Measurements from ENCODE around the gene LRP3.

The LRP3 gene

DNA sequence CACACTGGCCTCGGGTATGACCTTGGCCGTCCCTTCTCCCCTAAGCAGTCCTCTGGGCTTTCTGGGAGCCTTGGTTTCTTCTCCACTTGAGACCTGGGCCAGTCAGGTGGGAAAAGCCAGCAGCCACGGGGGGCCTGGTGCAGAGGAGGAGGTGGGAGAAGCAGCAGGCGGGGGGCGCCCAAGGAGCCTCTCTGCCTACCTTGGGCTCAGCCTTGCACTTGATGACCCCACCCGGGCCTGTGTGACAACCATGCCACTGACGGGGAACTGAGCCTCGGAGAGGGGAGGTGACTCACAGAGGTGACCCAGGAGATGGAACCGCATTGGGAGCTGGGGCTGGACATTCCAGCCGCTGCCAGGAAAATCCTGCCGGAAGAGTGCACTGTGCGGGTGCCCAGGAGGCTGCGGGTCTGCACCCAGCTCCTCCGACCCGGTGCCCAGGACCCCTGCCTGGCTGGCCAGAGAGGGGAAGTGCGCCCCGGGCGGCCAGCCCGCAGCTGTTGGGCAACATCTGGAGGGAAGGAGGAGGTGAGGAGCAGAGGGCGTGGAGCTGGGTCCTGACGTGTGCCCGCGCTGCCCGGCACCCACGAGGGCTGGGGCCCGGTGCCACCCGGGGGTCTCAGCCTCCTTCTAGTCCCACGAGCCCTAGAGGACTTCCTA lies 55.0 kb downstream of the LRP3 start:
- no peaks in the 10 kb centered on the region for H3K36me3 ChIP-seq (ENCODE audit: control insufficient read depth, insufficient read depth, low read length)
- H3K27ac ChIP-seq = no peak overlapping the region
- no peak overlapping the region for H3K4me3 ChIP-seq (ENCODE audit: low read depth, low read length)
- H3K4me1 ChIP-seq = peaks cover 8% of the 10 kb centered on the region
- no peaks in the 10 kb centered on the region for H3K27me3 ChIP-seq (ENCODE audit: control insufficient read depth, insufficient read depth, low read length)
- TF ChIP-seq, protein P1, sequence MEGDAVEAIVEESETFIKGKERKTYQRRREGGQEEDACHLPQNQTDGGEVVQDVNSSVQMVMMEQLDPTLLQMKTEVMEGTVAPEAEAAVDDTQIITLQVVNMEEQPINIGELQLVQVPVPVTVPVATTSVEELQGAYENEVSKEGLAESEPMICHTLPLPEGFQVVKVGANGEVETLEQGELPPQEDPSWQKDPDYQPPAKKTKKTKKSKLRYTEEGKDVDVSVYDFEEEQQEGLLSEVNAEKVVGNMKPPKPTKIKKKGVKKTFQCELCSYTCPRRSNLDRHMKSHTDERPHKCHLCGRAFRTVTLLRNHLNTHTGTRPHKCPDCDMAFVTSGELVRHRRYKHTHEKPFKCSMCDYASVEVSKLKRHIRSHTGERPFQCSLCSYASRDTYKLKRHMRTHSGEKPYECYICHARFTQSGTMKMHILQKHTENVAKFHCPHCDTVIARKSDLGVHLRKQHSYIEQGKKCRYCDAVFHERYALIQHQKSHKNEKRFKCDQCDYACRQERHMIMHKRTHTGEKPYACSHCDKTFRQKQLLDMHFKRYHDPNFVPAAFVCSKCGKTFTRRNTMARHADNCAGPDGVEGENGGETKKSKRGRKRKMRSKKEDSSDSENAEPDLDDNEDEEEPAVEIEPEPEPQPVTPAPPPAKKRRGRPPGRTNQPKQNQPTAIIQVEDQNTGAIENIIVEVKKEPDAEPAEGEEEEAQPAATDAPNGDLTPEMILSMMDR (IDR thresholded peaks at IDR 0.05) = no peak
- no peaks in the 10 kb centered on the region for H3K9me3 ChIP-seq (ENCODE audit: control insufficient read depth, low read length)
- H2AFZ ChIP-seq = peak overlapping the region; percentile 24
- no peak overlapping the region for H3K9ac ChIP-seq
- peaks cover 2% of the 10 kb centered on the region for H3K79me2 ChIP-seq
- no peak overlapping the region for H3K4me2 ChIP-seq (ENCODE audit: low read length)

- H3K4me3 ChIP-seq (ENCODE audit: low read depth, low read length) = no peak overlapping the region
- H3K27ac ChIP-seq = no peak overlapping the region
- H3K4me2 ChIP-seq (ENCODE audit: low read length) = no peak overlapping the region
- no peaks in the 10 kb centered on the region for H3K36me3 ChIP-seq (ENCODE audit: control insufficient read depth, insufficient read depth, low read length)
- no peaks in the 10 kb centered on the region for H3K9me3 ChIP-seq (ENCODE audit: control insufficient read depth, low read length)
- TF ChIP-seq, protein P1 (IDR thresholded peaks at IDR 0.05) = no peak
- H3K27me3 ChIP-seq (ENCODE audit: control insufficient read depth, insufficient read depth, low read length) = no peaks in the 10 kb centered on the region
- peaks cover 2% of the 10 kb centered on the region for H3K79me2 ChIP-seq
- H3K4me1 ChIP-seq = peaks cover 8% of the 10 kb centered on the region
- no peak overlapping the region for H3K9ac ChIP-seq
- no peak overlapping the region for H2AFZ ChIP-seq
These were observed 55.7 kb downstream of the LRP3 start for GRCh38 chr19:33249740-33250366.

DNA sequence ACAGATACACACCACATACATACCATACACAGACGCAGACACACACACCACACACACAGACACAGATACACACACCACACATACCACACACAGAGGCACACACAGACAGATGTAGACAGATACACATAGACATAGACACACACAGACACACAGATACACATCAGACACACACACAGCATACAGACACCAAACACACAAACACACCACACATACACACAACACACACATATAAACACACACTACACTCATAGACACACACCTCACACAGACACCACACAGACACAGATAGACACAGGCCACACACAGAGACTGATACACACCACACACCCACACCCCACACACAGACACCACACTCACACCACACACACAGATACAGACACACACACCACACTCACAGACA lies 56.4 kb downstream of the LRP3 start:
- Histone ChIP-seq H3K4me3 (ENCODE audit: low read depth, low read length) (no peak overlapping the region), H2AFZ (no peak overlapping the region), H3K9ac (no peak overlapping the region), H3K27me3 (ENCODE audit: control insufficient read depth, insufficient read depth, low read length) (no peaks in the 10 kb centered on the region), H3K4me1 (peaks cover 8% of the 10 kb centered on the region), H3K79me2 (peaks cover 2% of the 10 kb centered on the region), H3K4me2 (ENCODE audit: low read length) (no peak overlapping the region), H3K27ac (no peak overlapping the region), H3K9me3 (ENCODE audit: control insufficient read depth, low read length) (no peaks in the 10 kb centered on the region), H3K36me3 (ENCODE audit: control insufficient read depth, insufficient read depth, low read length) (no peaks in the 10 kb centered on the region)
- TF ChIP-seq, protein P1 (IDR thresholded peaks at IDR 0.05) = no peak

GRCh38 chr19:33251076-33251475 lies 56.9 kb downstream of the LRP3 start:
- Histone ChIP-seq H3K4me1 (peaks cover 8% of the 10 kb centered on the region), H3K9me3 (ENCODE audit: control insufficient read depth, low read length) (no peaks in the 10 kb centered on the region), H3K36me3 (ENCODE audit: control insufficient read depth, insufficient read depth, low read length) (no peaks in the 10 kb centered on the region), H2AFZ (no peak overlapping the region), H3K79me2 (peaks cover 2% of the 10 kb centered on the region), H3K27me3 (ENCODE audit: control insufficient read depth, insufficient read depth, low read length) (no peaks in the 10 kb centered on the region), H3K4me2 (ENCODE audit: low read length) (no peak overlapping the region), H3K27ac (no peak overlapping the region), H3K4me3 (ENCODE audit: low read depth, low read length) (no peak overlapping the region), H3K9ac (no peak overlapping the region)
- TF ChIP-seq, protein P1 (IDR thresholded peaks at IDR 0.05) = no peak
